ENCODE measurements around the gene IL1RN. TPM values are rescaled to one million over a fixed set of nuclear protein-coding genes. Genes with fewer than 3 reads are reported as not detected.
A peak's percentile ranks its signal among the peaks of the same experiment; 100 is the strongest.

Gene IL1RN
- total and polyA plus RNA-seq, 2 of the 13 experiments (the other 11 are each of a cell fraction or from before 2014, with no cell fraction given) = 21.2 to 101 TPM

- TF ChIP-seq MAFG (CRISPR knock-in tag; IDR thresholded peaks at IDR 0.05) (no peak), FOSL2 (CRISPR knock-in tag; IDR thresholded peaks at IDR 0.05) (peak; percentile 86), PITX1 (CRISPR knock-in tag; IDR thresholded peaks at IDR 0.05) (peak; percentile 95), ZNF225 (CRISPR knock-in tag; IDR thresholded peaks at IDR 0.05) (peak; percentile 93), ZBTB21 (CRISPR knock-in tag; IDR thresholded peaks at IDR 0.05) (peak; percentile 94), RBM39 (IDR thresholded peaks at IDR 0.05; ENCODE audit: low read depth, low read length, poor library complexity, severe bottlenecking) (no peak), RBAK (CRISPR knock-in tag; IDR thresholded peaks at IDR 0.05) (no peak; the same call in 1 of the 2 replicates), TOPORS (CRISPR knock-in tag; IDR thresholded peaks at IDR 0.05) (peak; percentile 91; the same call in 1 of the 2 replicates), HNF4A (CRISPR knock-in tag; IDR thresholded peaks at IDR 0.05) (peak; percentile 90), ZNF33A (CRISPR knock-in tag; IDR thresholded peaks at IDR 0.05; ENCODE audit: borderline replicate concordance) (peak; percentile 73; the same call in 1 of the 2 replicates), FOXM1 (CRISPR knock-in tag; IDR thresholded peaks at IDR 0.05) (no peak; the same call in 1 of the 2 replicates), HMG20A (CRISPR knock-in tag; IDR thresholded peaks at IDR 0.05; ENCODE audit: borderline replicate concordance) (peak; percentile 97; the same call in 1 of the 2 replicates), SYNCRIP (IDR thresholded peaks at IDR 0.05; ENCODE audit: insufficient read depth, low read depth, low read length) (no peak), NFE2L1 (CRISPR knock-in tag; IDR thresholded peaks at IDR 0.05; ENCODE audit: borderline replicate concordance) (peak; percentile 46; the same call in 1 of the 2 replicates), PCBP2 (optimal IDR thresholded peaks at IDR 0.05; ENCODE audit: low read depth, low read length, poor library complexity, severe bottlenecking) (no peak), MATR3 (CRISPR knock-in tag; IDR thresholded peaks at IDR 0.05) (no peak), ZNF280D (CRISPR knock-in tag; IDR thresholded peaks at IDR 0.05) (peak; percentile 95; the same call in 1 of the 2 replicates), ZNF644 (CRISPR knock-in tag; IDR thresholded peaks at IDR 0.05; ENCODE audit: low read depth) (peak; percentile 89)
- TF ChIP-seq, protein P1, sequence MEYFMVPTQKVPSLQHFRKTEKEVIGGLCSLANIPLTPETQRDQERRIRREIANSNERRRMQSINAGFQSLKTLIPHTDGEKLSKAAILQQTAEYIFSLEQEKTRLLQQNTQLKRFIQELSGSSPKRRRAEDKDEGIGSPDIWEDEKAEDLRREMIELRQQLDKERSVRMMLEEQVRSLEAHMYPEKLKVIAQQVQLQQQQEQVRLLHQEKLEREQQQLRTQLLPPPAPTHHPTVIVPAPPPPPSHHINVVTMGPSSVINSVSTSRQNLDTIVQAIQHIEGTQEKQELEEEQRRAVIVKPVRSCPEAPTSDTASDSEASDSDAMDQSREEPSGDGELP (IDR thresholded peaks at IDR 0.05; ENCODE audit: borderline replicate concordance, low read depth) = peak; percentile 99
- TF ChIP-seq, protein P2, sequence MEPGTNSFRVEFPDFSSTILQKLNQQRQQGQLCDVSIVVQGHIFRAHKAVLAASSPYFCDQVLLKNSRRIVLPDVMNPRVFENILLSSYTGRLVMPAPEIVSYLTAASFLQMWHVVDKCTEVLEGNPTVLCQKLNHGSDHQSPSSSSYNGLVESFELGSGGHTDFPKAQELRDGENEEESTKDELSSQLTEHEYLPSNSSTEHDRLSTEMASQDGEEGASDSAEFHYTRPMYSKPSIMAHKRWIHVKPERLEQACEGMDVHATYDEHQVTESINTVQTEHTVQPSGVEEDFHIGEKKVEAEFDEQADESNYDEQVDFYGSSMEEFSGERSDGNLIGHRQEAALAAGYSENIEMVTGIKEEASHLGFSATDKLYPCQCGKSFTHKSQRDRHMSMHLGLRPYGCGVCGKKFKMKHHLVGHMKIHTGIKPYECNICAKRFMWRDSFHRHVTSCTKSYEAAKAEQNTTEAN (CRISPR knock-in tag; conservative IDR thresholded peaks at IDR 0.05) = peak; percentile 90
- TF ChIP-seq, protein P3, sequence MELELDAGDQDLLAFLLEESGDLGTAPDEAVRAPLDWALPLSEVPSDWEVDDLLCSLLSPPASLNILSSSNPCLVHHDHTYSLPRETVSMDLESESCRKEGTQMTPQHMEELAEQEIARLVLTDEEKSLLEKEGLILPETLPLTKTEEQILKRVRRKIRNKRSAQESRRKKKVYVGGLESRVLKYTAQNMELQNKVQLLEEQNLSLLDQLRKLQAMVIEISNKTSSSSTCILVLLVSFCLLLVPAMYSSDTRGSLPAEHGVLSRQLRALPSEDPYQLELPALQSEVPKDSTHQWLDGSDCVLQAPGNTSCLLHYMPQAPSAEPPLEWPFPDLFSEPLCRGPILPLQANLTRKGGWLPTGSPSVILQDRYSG (CRISPR knock-in tag; IDR thresholded peaks at IDR 0.05) = no peak
- TF ChIP-seq, protein P4, sequence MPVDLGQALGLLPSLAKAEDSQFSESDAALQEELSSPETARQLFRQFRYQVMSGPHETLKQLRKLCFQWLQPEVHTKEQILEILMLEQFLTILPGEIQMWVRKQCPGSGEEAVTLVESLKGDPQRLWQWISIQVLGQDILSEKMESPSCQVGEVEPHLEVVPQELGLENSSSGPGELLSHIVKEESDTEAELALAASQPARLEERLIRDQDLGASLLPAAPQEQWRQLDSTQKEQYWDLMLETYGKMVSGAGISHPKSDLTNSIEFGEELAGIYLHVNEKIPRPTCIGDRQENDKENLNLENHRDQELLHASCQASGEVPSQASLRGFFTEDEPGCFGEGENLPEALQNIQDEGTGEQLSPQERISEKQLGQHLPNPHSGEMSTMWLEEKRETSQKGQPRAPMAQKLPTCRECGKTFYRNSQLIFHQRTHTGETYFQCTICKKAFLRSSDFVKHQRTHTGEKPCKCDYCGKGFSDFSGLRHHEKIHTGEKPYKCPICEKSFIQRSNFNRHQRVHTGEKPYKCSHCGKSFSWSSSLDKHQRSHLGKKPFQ (CRISPR knock-in tag; IDR thresholded peaks at IDR 0.05; ENCODE audit: insufficient replicate concordance) = peak; percentile 19
These were observed 39.9 kb downstream of the IL1RN start (continued) for GRCh38 chr2:113167115-113167932.
